ENCODE results near the gene HMCES. TPM values are rescaled to one million over a fixed set of nuclear protein-coding genes. Genes with fewer than 3 reads are reported as not detected.
"Not testable (repeated sequence)": the region's sequence is repeated elsewhere in the genome, so short reads cannot be mapped to it uniquely, and the experiment has no call there.

HMCES gene
- total and polyA plus RNA-seq, 2 of the 13 experiments (the other 11 are each of a cell fraction or from before 2014, with no cell fraction given), result 16.1 to 37.5 TPM

- TF ChIP-seq UBTF (CRISPR knock-in tag; IDR thresholded peaks at IDR 0.05) (0 out of 2 replicates have a peak, but pooled peaks have one; percentile 29), GABPA (CRISPR knock-in tag; IDR thresholded peaks at IDR 0.05; ENCODE audit: low read depth) (peak; percentile 42; the same call in 1 of the 2 replicates), ZNF7 (CRISPR knock-in tag; IDR thresholded peaks at IDR 0.05) (peak; percentile 37; the same call in 1 of the 2 replicates), ZNF777 (CRISPR knock-in tag; IDR thresholded peaks at IDR 0.05) (0 out of 2 replicates have a peak, but pooled peaks have one; percentile 37), SMAD3 (CRISPR knock-in tag; IDR thresholded peaks at IDR 0.05) (0 out of 2 replicates have a peak, but pooled peaks have one; percentile 49), PATZ1 (CRISPR knock-in tag; IDR thresholded peaks at IDR 0.05) (peak; percentile 52), XRCC5 (optimal IDR thresholded peaks at IDR 0.05; ENCODE audit: low read length) (peak; percentile 87), KDM3A (CRISPR knock-in tag; IDR thresholded peaks at IDR 0.05; ENCODE audit: low read depth) (peak; percentile 67; the same call in 1 of the 2 replicates)
- not testable (repeated sequence) for TF ChIP-seq GABPA (IDR thresholded peaks at IDR 0.05; ENCODE audit: low read depth, low read length)
- TF ChIP-seq, protein P1, sequence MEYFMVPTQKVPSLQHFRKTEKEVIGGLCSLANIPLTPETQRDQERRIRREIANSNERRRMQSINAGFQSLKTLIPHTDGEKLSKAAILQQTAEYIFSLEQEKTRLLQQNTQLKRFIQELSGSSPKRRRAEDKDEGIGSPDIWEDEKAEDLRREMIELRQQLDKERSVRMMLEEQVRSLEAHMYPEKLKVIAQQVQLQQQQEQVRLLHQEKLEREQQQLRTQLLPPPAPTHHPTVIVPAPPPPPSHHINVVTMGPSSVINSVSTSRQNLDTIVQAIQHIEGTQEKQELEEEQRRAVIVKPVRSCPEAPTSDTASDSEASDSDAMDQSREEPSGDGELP (IDR thresholded peaks at IDR 0.05; ENCODE audit: borderline replicate concordance, low read depth), result peak; percentile 88
- TF ChIP-seq, protein P2, sequence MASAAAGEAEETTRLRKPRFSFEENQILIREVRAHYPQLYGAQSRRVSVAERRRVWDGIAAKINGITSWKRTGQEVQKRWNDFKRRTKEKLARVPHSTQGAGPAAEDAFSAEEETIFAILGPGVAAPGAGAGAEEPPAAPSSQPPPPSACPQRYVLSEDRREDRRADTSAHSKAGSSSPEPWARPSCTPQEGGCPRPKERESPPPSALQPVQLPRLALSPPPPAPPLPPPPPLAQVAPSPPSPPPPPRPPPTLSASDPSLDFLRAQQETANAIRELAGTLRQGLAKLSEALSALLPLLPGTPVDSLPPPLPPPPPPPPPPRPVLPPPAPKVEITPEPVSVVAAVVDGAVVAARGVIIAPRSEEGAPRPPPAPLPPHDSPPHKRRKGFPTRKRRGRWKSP (CRISPR knock-in tag; IDR thresholded peaks at IDR 0.05), result peak; percentile 40; the same call in 1 of the 2 replicates
Observed at GRCh38 chr3:129245641-129246306, 32.9 kb upstream of the HMCES start (continued).
